ENCODE data around the gene C16orf96. TPM values are rescaled to one million over a fixed set of nuclear protein-coding genes. Genes with fewer than 3 reads are reported as not detected.

C16orf96 gene
- total RNA-seq, 1 experiment from 2014 or later, result 1.3 TPM

GRCh38 chr16:4506450-4506849 is 49.7 kb upstream of the C16orf96 start:
- H3K9me3 Mint-ChIP-seq, result no peaks in the 10 kb centered on the region
- ChIA-PET POLR2A (no interaction called here), CTCF (interaction anchor here (0.7 to 5.1 kb wide), 21 partner anchors 8 to 1027 kb away, joined by 3 to 23 read pairs (median 5); partner anchors contain the start of genes HMOX2, MGRN1 and NMRAL1)
- H3K36me3 Mint-ChIP-seq, result peaks cover 12% of the 10 kb centered on the region
- no peak overlapping the region for H3K4me3 Mint-ChIP-seq
- peak; percentile 88 for TF ChIP-seq CTCF (IDR thresholded peaks at IDR 0.05)
- TF ChIP-seq ATF3 (CRISPR knock-in tag; conservative IDR thresholded peaks at IDR 0.05), result no peak
- H3K27me3 Mint-ChIP-seq (ENCODE audit: low read depth), result no peaks in the 10 kb centered on the region; the same call in 1 of the 2 replicates
- DNase-seq (ENCODE audit: low spot score) (peak; percentile 51), ATAC-seq (peak; percentile 88)
- peak overlapping the region; percentile 13 for H3K27ac Mint-ChIP-seq
- peaks cover 6% of the 10 kb centered on the region; the same call in 1 of the 2 replicates for H3K4me1 Mint-ChIP-seq

DNA sequence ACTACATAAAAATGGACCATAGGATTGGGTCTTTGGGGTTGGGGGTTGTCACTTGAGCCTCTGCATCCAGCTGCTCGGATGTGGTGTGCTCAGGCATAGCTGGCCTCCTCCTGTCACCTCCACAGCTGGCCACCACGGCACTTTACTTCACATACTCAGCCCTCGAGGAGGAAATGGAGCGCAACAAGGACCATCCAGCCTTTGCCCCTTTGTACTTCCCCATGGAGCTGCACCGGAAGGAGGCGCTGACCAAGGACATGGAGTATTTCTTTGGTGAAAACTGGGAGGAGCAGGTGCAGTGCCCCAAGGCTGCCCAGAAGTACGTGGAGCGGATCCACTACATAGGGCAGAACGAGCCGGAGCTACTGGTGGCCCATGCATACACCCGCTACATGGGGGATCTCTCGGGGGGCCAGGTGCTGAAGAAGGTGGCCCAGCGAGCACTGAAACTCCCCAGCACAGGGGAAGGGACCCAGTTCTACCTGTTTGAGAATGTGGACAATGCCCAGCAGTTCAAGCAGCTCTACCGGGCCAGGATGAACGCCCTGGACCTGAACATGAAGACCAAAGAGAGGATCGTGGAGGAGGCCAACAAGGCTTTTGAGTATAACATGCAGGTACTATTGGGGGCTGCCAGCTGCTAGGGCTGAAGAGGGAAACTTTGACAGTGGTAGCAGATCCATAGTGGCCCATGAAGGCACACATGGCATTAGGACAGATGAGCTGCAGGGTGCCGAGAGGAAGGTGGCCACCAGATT is 48.4 kb upstream of the C16orf96 start:
- H3K27ac Mint-ChIP-seq, result no peak overlapping the region; the same call in 1 of the 2 replicates
- TF ChIP-seq ERG (CRISPR knock-in tag; IDR thresholded peaks at IDR 0.05) (no peak), ZNF232 (CRISPR knock-in tag; IDR thresholded peaks at IDR 0.05) (no peak), FOXP1 (CRISPR knock-in tag; IDR thresholded peaks at IDR 0.05; ENCODE audit: borderline replicate concordance) (no peak)
- TF ChIP-seq, protein P1, sequence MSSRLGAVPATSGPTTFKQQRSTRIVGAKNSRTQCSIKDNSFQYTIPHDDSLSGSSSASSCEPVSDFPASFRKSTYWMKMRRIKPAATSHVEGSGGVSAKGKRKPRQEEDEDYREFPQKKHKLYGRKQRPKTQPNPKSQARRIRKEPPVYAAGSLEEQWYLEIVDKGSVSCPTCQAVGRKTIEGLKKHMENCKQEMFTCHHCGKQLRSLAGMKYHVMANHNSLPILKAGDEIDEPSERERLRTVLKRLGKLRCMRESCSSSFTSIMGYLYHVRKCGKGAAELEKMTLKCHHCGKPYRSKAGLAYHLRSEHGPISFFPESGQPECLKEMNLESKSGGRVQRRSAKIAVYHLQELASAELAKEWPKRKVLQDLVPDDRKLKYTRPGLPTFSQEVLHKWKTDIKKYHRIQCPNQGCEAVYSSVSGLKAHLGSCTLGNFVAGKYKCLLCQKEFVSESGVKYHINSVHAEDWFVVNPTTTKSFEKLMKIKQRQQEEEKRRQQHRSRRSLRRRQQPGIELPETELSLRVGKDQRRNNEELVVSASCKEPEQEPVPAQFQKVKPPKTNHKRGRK (CRISPR knock-in tag; IDR thresholded peaks at IDR 0.05; ENCODE audit: borderline replicate concordance), result no peak
- TF ChIP-seq, protein P2, sequence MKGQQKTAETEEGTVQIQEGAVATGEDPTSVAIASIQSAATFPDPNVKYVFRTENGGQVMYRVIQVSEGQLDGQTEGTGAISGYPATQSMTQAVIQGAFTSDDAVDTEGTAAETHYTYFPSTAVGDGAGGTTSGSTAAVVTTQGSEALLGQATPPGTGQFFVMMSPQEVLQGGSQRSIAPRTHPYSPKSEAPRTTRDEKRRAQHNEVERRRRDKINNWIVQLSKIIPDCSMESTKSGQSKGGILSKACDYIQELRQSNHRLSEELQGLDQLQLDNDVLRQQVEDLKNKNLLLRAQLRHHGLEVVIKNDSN (CRISPR knock-in tag; IDR thresholded peaks at IDR 0.05), result no peak
- DNase-seq (ENCODE audit: low spot score) (no peak), ATAC-seq (no peak)
- ChIA-PET POLR2A (no interaction called here), CTCF (interaction anchor here (0.6 to 5.1 kb wide), 17 partner anchors 10 to 187 kb away, joined by 3 to 23 read pairs (median 5); partner anchors contain the start of genes CDIP1, HMOX2 and MGRN1)
- H3K27me3 Mint-ChIP-seq (ENCODE audit: low read depth), result no peaks in the 10 kb centered on the region; the same call in 1 of the 2 replicates
- 0 out of 2 replicates have a peak, but pooled peaks cover 2% of the 10 kb centered on the region for H3K4me1 Mint-ChIP-seq
- no peaks in the 10 kb centered on the region for H3K9me3 Mint-ChIP-seq
- peaks cover 12% of the 10 kb centered on the region for H3K36me3 Mint-ChIP-seq
- H3K4me3 Mint-ChIP-seq, result no peak overlapping the region

DNA sequence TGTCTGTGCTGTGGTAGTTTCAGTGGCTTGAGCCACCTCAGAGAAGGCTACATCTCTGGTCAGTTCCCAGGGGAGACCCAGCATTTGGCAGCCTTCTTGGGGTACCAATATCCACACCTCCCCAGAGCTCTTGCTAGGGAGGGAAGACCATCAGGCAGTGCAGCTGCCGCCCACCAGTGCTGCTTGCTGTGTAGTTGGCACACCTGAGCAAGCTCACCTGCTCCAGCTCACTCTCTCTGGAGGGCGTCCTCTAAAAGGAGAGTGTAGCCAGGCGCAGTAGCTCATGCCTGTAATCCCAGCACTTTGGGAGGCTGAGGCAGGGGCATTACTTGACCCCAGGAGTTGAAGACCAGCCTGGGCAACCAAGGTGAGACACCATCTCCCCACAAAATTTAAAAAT is 47.3 kb upstream of the C16orf96 start:
- DNase-seq (ENCODE audit: low spot score), result no peak
- 0 out of 2 replicates have a peak, but pooled peaks cover 2% of the 10 kb centered on the region for H3K4me1 Mint-ChIP-seq
- no peak overlapping the region for H3K4me3 Mint-ChIP-seq
- CTCF ChIA-PET, result interaction anchor here (0.6 to 5.1 kb wide), 12 partner anchors 9 to 174 kb away, joined by 3 to 23 read pairs (median 4); partner anchors contain the start of gene MGRN1
- peaks cover 12% of the 10 kb centered on the region for H3K36me3 Mint-ChIP-seq
- POLR2A ChIA-PET, result no interaction called here
- H3K9me3 Mint-ChIP-seq, result no peaks in the 10 kb centered on the region
- no peak overlapping the region for H3K27ac Mint-ChIP-seq
- ATAC-seq, result no peak
- no peaks in the 10 kb centered on the region for H3K27me3 Mint-ChIP-seq (ENCODE audit: low read depth)
- TF ChIP-seq STAT6 (CRISPR knock-in tag; conservative IDR thresholded peaks at IDR 0.05; ENCODE audit: low read depth) (no peak), SMAD3 (CRISPR knock-in tag; IDR thresholded peaks at IDR 0.05; ENCODE audit: borderline replicate concordance) (no peak), CTCF (IDR thresholded peaks at IDR 0.05) (no peak), PRRX2 (CRISPR knock-in tag; IDR thresholded peaks at IDR 0.05) (no peak), GABPB1 (CRISPR knock-in tag; IDR thresholded peaks at IDR 0.05) (no peak), MXD4 (CRISPR knock-in tag; IDR thresholded peaks at IDR 0.05; ENCODE audit: borderline replicate concordance) (no peak), SP1 (CRISPR knock-in tag; conservative IDR thresholded peaks at IDR 0.05) (no peak), ATF1 (CRISPR knock-in tag; IDR thresholded peaks at IDR 0.05) (no peak)
- TF ChIP-seq, protein P3, sequence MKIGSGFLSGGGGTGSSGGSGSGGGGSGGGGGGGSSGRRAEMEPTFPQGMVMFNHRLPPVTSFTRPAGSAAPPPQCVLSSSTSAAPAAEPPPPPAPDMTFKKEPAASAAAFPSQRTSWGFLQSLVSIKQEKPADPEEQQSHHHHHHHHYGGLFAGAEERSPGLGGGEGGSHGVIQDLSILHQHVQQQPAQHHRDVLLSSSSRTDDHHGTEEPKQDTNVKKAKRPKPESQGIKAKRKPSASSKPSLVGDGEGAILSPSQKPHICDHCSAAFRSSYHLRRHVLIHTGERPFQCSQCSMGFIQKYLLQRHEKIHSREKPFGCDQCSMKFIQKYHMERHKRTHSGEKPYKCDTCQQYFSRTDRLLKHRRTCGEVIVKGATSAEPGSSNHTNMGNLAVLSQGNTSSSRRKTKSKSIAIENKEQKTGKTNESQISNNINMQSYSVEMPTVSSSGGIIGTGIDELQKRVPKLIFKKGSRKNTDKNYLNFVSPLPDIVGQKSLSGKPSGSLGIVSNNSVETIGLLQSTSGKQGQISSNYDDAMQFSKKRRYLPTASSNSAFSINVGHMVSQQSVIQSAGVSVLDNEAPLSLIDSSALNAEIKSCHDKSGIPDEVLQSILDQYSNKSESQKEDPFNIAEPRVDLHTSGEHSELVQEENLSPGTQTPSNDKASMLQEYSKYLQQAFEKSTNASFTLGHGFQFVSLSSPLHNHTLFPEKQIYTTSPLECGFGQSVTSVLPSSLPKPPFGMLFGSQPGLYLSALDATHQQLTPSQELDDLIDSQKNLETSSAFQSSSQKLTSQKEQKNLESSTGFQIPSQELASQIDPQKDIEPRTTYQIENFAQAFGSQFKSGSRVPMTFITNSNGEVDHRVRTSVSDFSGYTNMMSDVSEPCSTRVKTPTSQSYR (CRISPR knock-in tag; IDR thresholded peaks at IDR 0.05), result no peak

All from WTC11 (cell line).